Lung (tissue), 12 donors: ENCODE data around the gene NQO2. TPM values are rescaled to one million over a fixed set of nuclear protein-coding genes. Genes with fewer than 3 reads are reported as not detected.
A peak's percentile ranks its signal among the peaks of the same experiment; 100 is the strongest.
"Not testable (repeated sequence)": the region's sequence is repeated elsewhere in the genome, so short reads cannot be mapped to it uniquely, and the experiment has no call there.

Source experiments
- ATAC-seq: fragments of 200-7000 bp; cut with Tn5 transposase; one replicate; pipeline ENCODE4 v1.9.1; 2020; ENCODE audit warnings: moderate number of reproducible peaks; ENCODE audit not compliant: insufficient read depth, low FRiP score
- DNase-seq, 3 donors: peaks; one replicate each; pipeline ENCODE4 v3.0.0-alpha.2; 2013 to 2017
- H3K27ac ChIP-seq, 2 donors: one replicate each; pipeline ENCODE4 v1.5.1; 2013; ENCODE audit warnings: mild to moderate bottlenecking in 2 of 2, moderate library complexity in 2 of 2, control low read depth in 1 of 2, inconsistent platforms in 1 of 2, low read depth in 1 of 2, low read length in 1 of 2
- H3K27me3 ChIP-seq, 3 donors: one replicate each; pipeline ENCODE4 v1.5.1; 2013; ENCODE audit warnings: low read length in 2 of 3; ENCODE audit not compliant: control insufficient read depth in 3 of 3, insufficient read depth in 3 of 3
- H3K36me3 ChIP-seq, 4 donors: one replicate each; pipeline ENCODE4 v1.5.1; 2013; ENCODE audit warnings: low read length in 4 of 4, mild to moderate bottlenecking in 1 of 4, moderate library complexity in 1 of 4; ENCODE audit not compliant: control insufficient read depth in 4 of 4, insufficient read depth in 4 of 4
- H3K4me1 ChIP-seq, 5 donors: one replicate each; pipeline ENCODE4 v1.5.1; 2013; ENCODE audit warnings: low read length in 5 of 5, mild to moderate bottlenecking in 2 of 5, moderate library complexity in 1 of 5; ENCODE audit not compliant: control insufficient read depth in 5 of 5, insufficient read depth in 5 of 5
- H3K4me3 ChIP-seq: one replicate; pipeline ENCODE4 v1.5.1; 2013; ENCODE audit warnings: mild to moderate bottlenecking, control low read depth, moderate library complexity
- H3K9ac ChIP-seq, 2 donors: one replicate each; pipeline ENCODE4 v1.5.1; 2013; ENCODE audit warnings: low read length in 2 of 2, control low read depth in 1 of 2; ENCODE audit not compliant: insufficient read depth in 1 of 2
- H3K9me3 ChIP-seq, 4 donors: one replicate each; pipeline ENCODE4 v1.5.1; 2013; ENCODE audit warnings: low read length in 3 of 4, mild to moderate bottlenecking in 1 of 4, moderate library complexity in 1 of 4; ENCODE audit not compliant: control insufficient read depth in 4 of 4, insufficient read depth in 3 of 4
- WGBS, 2 donors: extraction: QIAGEN DNeasy Blood & Tissue Kit; methylation state at CpG; one replicate each; pipeline ENCODE4 v1.1.7; 2013; 5-methylcytosine and 5-hydroxymethylcytosine counted together
- polyA plus RNA-seq, 2 donors: library from polyadenylated mRNA; stranded (reverse); fragments of 200-250 nt; gene quantifications; one replicate each; pipeline ENCODE4 v1.2.1, GENCODE V29; 2013
- total RNA-seq, 2 donors: library from RNA; depleted of rRNA in 1 of 2; stranded (reverse); fragments of >200 nt in 1 of 2; gene quantifications; one replicate each; pipeline ENCODE4 v1.2.1, GENCODE V29; 2014 to 2021
- TF ChIP-seq, protein P1 (sequence below): IDR thresholded peaks from 2 replicates; pipeline ENCODE4 v1.5.1; 2012; ENCODE audit warnings: mild to moderate bottlenecking; ENCODE audit errors: control extremely low read depth, extremely low read depth
- donor health status: control.
- donor health status: control.
- donor health status: Bipolar disorder and iron deficiency.
- donor health status: healthy.
- donor health status: DM: yes; HTN: yes; CAD: no.

The NQO2 gene
- total and polyA plus RNA-seq, 4 donors, result 9.4 to 47.1 (median 43.1) TPM

DNA sequence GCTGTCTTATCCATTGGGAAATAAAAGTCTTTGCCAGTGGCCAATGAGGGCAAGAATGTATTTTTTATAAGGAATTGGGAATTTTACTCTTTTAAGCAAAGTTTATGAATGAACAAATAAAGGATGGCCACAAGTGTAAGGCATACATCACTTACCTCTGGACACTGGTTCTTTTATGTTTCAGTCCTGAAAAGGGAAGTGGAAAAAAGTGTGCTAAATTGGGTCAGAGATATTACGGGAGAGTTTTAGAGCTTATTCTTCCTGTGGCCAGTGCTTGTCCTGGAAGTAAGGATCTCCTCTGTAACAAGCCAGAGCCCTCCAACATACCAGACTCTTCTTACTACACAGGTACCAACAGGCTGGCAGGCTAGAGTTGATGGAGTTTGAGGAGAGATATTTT, 46.1 kb downstream of the NQO2 start:
- TF ChIP-seq, protein P1, sequence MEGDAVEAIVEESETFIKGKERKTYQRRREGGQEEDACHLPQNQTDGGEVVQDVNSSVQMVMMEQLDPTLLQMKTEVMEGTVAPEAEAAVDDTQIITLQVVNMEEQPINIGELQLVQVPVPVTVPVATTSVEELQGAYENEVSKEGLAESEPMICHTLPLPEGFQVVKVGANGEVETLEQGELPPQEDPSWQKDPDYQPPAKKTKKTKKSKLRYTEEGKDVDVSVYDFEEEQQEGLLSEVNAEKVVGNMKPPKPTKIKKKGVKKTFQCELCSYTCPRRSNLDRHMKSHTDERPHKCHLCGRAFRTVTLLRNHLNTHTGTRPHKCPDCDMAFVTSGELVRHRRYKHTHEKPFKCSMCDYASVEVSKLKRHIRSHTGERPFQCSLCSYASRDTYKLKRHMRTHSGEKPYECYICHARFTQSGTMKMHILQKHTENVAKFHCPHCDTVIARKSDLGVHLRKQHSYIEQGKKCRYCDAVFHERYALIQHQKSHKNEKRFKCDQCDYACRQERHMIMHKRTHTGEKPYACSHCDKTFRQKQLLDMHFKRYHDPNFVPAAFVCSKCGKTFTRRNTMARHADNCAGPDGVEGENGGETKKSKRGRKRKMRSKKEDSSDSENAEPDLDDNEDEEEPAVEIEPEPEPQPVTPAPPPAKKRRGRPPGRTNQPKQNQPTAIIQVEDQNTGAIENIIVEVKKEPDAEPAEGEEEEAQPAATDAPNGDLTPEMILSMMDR, result no peak
- ATAC-seq, result no peak
- H3K9ac ChIP-seq, result no peak overlapping the region
- H3K4me1 ChIP-seq, result peaks cover 0 to 3% (median 0%) of the 10 kb centered on the region in 5 donors
- 21 to 67% methylated on average over 1 of the region's 1 CpG for WGBS, 2 donors
- H3K9me3 ChIP-seq, result no peaks in the 10 kb centered on the region
- no peak overlapping the region for H3K4me3 ChIP-seq
- no peak overlapping the region for H3K27ac ChIP-seq
- peaks cover 0 to 2% (median 0%) of the 10 kb centered on the region in 3 donors for H3K27me3 ChIP-seq
- H3K36me3 ChIP-seq, result no peaks in the 10 kb centered on the region
- DNase-seq, result no peak

DNA sequence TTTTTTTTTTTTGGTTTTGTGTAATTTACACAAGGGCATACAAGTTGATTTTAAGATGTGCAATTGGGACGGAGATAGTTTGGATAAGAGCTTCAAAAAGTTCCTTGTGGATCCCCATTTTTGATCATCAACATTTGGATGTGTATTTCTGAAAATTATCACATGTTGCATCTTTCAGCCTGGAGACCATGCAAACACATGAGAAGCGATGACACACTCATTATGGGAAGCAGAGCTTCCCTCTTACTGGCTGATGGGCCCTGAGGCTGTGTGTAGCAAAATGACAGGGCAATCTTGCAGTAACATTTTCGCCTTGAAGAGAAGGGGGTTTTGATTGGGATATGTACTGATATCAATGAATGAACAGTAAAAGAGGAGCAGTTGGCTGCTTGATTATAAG, 46.6 kb downstream of the NQO2 start:
- Histone ChIP-seq H3K9ac (no peak overlapping the region), H3K4me3 (no peak overlapping the region), H3K27me3 (peaks cover 0 to 2% (median 0%) of the 10 kb centered on the region in 3 donors), H3K4me1 (peaks cover 0 to 3% (median 0%) of the 10 kb centered on the region in 5 donors), H3K27ac (no peak overlapping the region), H3K9me3 (no peaks in the 10 kb centered on the region), H3K36me3 (no peaks in the 10 kb centered on the region)
- TF ChIP-seq, protein P1, result no peak
- 74 to 81% methylated on average over 3 of the region's 3 CpGs for WGBS, 2 donors
- ATAC-seq (no peak), DNase-seq (no peak)

DNA sequence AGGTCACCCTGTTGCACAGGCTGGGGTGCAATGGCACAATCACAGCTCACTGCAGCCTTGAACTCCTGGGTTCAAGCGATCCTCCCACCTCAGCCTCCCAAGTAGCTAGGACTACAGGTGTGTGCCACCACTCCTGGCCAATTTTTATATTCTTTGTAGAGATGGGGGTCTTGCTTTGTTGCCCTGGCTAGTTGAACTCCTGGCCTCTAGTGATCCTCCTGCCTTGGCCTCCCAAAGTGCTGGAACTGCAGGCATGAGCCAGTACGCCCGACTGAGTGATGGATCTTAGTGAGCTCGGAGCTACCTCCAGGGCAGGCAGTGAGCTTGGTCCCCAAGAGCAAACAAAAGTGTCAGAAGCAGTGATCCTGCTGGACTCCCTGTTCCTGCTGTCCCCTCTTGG, 48.3 kb downstream of the NQO2 start:
- H3K36me3 ChIP-seq, H3K4me1 ChIP-seq, H3K4me3 ChIP-seq, H3K27ac ChIP-seq, H3K9me3 ChIP-seq, H3K9ac ChIP-seq, DNase-seq, H3K27me3 ChIP-seq, ATAC-seq: not testable (repeated sequence)
- 89 to 100% methylated on average over 4 of the region's 4 CpGs for WGBS, 2 donors

DNA sequence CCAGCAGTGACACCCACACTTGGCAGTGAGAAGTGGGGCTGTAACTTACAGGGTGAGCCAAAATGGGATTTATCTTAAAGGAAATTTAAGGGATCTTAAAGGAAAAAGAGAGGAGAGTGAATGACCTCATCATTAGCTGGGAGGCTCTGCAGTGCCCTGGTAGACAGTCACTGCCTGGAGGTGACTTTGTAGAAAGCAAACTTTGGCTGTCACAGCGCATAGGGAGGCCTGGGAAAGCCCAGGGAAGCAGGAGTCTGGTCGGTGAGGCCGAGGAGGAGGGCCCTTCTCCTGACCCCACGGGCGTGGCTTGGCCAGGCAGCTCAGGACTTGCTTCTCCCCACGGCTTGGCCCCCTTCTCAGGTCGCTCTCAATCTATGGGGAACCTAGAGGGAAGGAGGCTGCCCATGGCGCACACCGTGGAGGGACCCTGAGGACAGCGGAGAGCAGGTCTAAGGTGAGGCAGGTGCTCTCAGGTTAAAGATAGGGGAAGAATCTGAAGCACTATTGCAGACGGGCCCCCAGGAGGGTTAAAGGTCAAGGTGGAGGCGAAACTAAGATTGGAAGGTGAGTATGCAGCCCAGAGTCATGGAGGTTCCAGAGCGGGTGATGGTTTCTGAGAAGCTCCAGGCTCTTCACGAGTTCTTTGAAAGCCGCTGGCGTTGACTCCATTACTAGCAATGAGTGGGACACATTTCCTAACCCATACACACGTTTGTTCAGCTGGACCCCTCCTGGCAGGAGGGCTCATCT, 53.0 kb downstream of the NQO2 start:
- H3K4me3 ChIP-seq, result no peak overlapping the region
- H3K9ac ChIP-seq, result no peak overlapping the region
- WGBS, 2 donors, result 83% methylated on average over 17 of the region's 17 CpGs
- peaks cover 0 to 5% (median 0%) of the 10 kb centered on the region in 5 donors for H3K4me1 ChIP-seq
- no peak for DNase-seq
- TF ChIP-seq, protein P1, result no peak
- H3K27ac ChIP-seq, result peak overlapping the region in 1 of 2 donors; percentile 90
- H3K9me3 ChIP-seq, result no peaks in the 10 kb centered on the region
- no peak for ATAC-seq
- H3K27me3 ChIP-seq, result no peaks in the 10 kb centered on the region
- H3K36me3 ChIP-seq, result no peaks in the 10 kb centered on the region
